HEK293 (cell line): Measurements from ENCODE around the gene MAGI1.

Experiments
- KLF1 ChIP-seq: fragments of 450-650 bp; formaldehyde crosslinking; IDR thresholded peaks from 2 replicates; pipeline ENCODE4 v1.5.1; 2016; ENCODE audit warnings: missing biosample characterization, missing genetic modification characterization
- ZNF155 ChIP-seq: fragments of 450-650 bp; formaldehyde crosslinking; IDR thresholded peaks from 2 replicates; pipeline ENCODE4 v1.5.1; 2016; ENCODE audit warnings: missing biosample characterization, missing genetic modification characterization
- ZNF274 ChIP-seq, 2 experiments: fragments of 200-500 bp in 1 of 2; fragments of 450-650 bp in 1 of 2; sonication (Bioruptor generic) in 1 of 2; formaldehyde crosslinking in 1 of 2; IDR thresholded peaks; 2 replicates each; pipeline versions ENCODE4 v1.5.1 to v1.6.1; 2014 to 2016; ENCODE audit warnings: borderline replicate concordance in 1 of 2, inconsistent platforms in 1 of 2, low read length in 1 of 2, missing biosample characterization in 1 of 2, missing genetic modification characterization in 1 of 2
- ZNF311 ChIP-seq: fragments of 450-650 bp; formaldehyde crosslinking; IDR thresholded peaks from 2 replicates; pipeline ENCODE4 v1.5.1; 2017; ENCODE audit warnings: missing biosample characterization, missing genetic modification characterization, borderline replicate concordance
- ZNF433 ChIP-seq: fragments of 450-650 bp; formaldehyde crosslinking; IDR thresholded peaks from 2 replicates; pipeline ENCODE4 v1.5.1; 2016; ENCODE audit warnings: missing biosample characterization, missing genetic modification characterization, low read depth
- ZNF777 ChIP-seq: fragments of 450-650 bp; formaldehyde crosslinking; IDR thresholded peaks from 2 replicates; pipeline ENCODE4 v1.5.1; 2017; ENCODE audit warnings: missing biosample characterization, missing genetic modification characterization, borderline replicate concordance
- TF ChIP-seq, protein P1 (sequence below): fragments of 450-650 bp; formaldehyde crosslinking; IDR thresholded peaks from 2 replicates; pipeline ENCODE4 v1.5.1; 2016; ENCODE audit warnings: missing biosample characterization, missing genetic modification characterization
- TF ChIP-seq, protein P2 (sequence below): fragments of 450-650 bp; formaldehyde crosslinking; IDR thresholded peaks from 2 replicates; pipeline ENCODE4 v1.5.1; 2017; ENCODE audit warnings: missing biosample characterization, missing genetic modification characterization
- TF ChIP-seq, protein P3 (sequence below): sonication (generic); formaldehyde crosslinking; IDR thresholded peaks from 2 replicates; pipeline ENCODE4 v1.8.1; 2022; ENCODE audit warnings: mild to moderate bottlenecking, moderate library complexity, missing genetic modification reagents
- TF ChIP-seq, protein P4 (sequence below): fragments of 450-650 bp; formaldehyde crosslinking; IDR thresholded peaks from 2 replicates; pipeline ENCODE4 v1.5.1; 2017; ENCODE audit warnings: missing biosample characterization, missing genetic modification characterization

DNA sequence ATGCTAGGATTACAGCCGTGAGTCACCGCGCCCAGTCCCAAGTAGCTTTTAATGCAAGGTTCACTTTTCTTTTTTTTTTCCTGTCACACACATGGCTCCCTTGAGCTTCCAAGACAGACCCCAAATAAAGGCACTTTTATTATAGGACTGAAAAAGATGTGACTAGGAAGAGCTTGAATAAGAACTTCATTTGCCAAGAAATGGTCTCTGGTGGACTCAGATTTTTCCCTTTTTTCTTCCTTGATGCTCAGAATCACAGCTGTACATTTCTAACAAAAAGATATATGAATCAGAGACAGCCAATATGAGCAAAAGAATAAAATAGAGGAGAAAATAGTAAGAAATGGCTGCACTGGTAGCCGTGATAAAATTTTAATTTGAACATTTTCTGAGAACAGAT, 337.2 kb downstream of the MAGI1 start:
- TF ChIP-seq, protein P1, sequence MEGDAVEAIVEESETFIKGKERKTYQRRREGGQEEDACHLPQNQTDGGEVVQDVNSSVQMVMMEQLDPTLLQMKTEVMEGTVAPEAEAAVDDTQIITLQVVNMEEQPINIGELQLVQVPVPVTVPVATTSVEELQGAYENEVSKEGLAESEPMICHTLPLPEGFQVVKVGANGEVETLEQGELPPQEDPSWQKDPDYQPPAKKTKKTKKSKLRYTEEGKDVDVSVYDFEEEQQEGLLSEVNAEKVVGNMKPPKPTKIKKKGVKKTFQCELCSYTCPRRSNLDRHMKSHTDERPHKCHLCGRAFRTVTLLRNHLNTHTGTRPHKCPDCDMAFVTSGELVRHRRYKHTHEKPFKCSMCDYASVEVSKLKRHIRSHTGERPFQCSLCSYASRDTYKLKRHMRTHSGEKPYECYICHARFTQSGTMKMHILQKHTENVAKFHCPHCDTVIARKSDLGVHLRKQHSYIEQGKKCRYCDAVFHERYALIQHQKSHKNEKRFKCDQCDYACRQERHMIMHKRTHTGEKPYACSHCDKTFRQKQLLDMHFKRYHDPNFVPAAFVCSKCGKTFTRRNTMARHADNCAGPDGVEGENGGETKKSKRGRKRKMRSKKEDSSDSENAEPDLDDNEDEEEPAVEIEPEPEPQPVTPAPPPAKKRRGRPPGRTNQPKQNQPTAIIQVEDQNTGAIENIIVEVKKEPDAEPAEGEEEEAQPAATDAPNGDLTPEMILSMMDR (tag by site-specific recombination) = no peak
- TF ChIP-seq ZNF433 (tag by site-specific recombination) (no peak), ZNF777 (tag by site-specific recombination) (no peak), ZNF155 (tag by site-specific recombination) (no peak), KLF1 (tag by site-specific recombination) (no peak), ZNF274 (IDR thresholded peaks at IDR 0.05; ENCODE audit: low read length) (no peak), ZNF274 (tag by site-specific recombination; IDR thresholded peaks at IDR 0.05; ENCODE audit: borderline replicate concordance) (no peak), ZNF311 (tag by site-specific recombination) (no peak)
- TF ChIP-seq, protein P2, sequence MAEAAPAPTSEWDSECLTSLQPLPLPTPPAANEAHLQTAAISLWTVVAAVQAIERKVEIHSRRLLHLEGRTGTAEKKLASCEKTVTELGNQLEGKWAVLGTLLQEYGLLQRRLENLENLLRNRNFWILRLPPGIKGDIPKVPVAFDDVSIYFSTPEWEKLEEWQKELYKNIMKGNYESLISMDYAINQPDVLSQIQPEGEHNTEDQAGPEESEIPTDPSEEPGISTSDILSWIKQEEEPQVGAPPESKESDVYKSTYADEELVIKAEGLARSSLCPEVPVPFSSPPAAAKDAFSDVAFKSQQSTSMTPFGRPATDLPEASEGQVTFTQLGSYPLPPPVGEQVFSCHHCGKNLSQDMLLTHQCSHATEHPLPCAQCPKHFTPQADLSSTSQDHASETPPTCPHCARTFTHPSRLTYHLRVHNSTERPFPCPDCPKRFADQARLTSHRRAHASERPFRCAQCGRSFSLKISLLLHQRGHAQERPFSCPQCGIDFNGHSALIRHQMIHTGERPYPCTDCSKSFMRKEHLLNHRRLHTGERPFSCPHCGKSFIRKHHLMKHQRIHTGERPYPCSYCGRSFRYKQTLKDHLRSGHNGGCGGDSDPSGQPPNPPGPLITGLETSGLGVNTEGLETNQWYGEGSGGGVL (tag by site-specific recombination) = no peak
- TF ChIP-seq, protein P3, sequence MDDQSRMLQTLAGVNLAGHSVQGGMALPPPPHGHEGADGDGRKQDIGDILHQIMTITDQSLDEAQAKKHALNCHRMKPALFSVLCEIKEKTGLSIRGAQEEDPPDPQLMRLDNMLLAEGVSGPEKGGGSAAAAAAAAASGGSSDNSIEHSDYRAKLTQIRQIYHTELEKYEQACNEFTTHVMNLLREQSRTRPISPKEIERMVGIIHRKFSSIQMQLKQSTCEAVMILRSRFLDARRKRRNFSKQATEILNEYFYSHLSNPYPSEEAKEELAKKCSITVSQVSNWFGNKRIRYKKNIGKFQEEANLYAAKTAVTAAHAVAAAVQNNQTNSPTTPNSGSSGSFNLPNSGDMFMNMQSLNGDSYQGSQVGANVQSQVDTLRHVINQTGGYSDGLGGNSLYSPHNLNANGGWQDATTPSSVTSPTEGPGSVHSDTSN (CRISPR knock-in tag) = no peak
- TF ChIP-seq, protein P4, sequence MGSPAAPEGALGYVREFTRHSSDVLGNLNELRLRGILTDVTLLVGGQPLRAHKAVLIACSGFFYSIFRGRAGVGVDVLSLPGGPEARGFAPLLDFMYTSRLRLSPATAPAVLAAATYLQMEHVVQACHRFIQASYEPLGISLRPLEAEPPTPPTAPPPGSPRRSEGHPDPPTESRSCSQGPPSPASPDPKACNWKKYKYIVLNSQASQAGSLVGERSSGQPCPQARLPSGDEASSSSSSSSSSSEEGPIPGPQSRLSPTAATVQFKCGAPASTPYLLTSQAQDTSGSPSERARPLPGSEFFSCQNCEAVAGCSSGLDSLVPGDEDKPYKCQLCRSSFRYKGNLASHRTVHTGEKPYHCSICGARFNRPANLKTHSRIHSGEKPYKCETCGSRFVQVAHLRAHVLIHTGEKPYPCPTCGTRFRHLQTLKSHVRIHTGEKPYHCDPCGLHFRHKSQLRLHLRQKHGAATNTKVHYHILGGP (tag by site-specific recombination) = no peak
